ENCODE data around the gene SETD1A. TPM values are rescaled to one million over a fixed set of nuclear protein-coding genes. Genes with fewer than 3 reads are reported as not detected.

Gene SETD1A
- total and polyA plus RNA-seq, 12 donors: 2.3 to 40.1 (median 12.8) TPM

DNA sequence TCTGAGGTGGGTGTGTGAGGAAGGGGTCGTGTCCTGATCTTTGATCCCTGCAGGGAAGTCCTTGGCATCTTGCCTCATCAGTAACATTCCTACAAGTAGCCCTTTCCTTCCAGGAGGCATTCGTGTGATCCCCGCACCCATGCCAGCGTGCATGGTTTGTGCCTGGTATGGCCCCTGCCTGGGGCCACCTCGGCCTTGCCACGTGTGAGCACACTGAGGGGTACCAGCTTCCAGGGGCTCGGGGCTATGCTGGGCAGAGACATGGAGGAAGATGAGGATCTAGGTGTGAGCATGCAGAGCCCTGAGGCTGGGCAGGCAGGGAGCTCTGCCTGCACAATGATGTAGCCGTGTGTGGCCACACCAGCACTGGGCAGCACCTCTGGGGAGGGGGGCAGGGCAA is 33.5 kb downstream of the SETD1A start:
- 40 to 79% (median 76%) methylated on average over 1 to 8 of the region's 8 CpGs for WGBS, 4 donors
- TF ChIP-seq CTCF (IDR thresholded peaks at IDR 0.05) (no peak), POLR2A (IDR thresholded peaks at IDR 0.05) (no peak)
- H3K27ac ChIP-seq: no peak overlapping the region
- intact Hi-C loops (cut with DNase I): no loop called here
- no peak for DNase-seq
- no peaks in the 10 kb centered on the region for H3K9me3 ChIP-seq (replicated peaks in 1 of 3)
- no peak overlapping the region for H3K4me3 ChIP-seq
- no peaks in the 10 kb centered on the region for H3K36me3 ChIP-seq (replicated peaks in 1 of 2)
- H3K4me1 ChIP-seq (replicated peaks in 1 of 2): peaks cover 0 to 2% of the 10 kb centered on the region in 2 donors
- H3K27me3 ChIP-seq: no peaks in the 10 kb centered on the region

GRCh38 chr16:30992276-30992780 is 34.8 kb downstream of the SETD1A start:
- TF ChIP-seq CTCF (IDR thresholded peaks at IDR 0.05) (no peak), POLR2A (IDR thresholded peaks at IDR 0.05) (no peak)
- Histone ChIP-seq H3K4me3 (no peak overlapping the region), H3K27me3 (no peaks in the 10 kb centered on the region), H3K27ac (no peak overlapping the region), H3K36me3 (replicated peaks in 1 of 2) (no peaks in the 10 kb centered on the region), H3K4me1 (replicated peaks in 1 of 2) (peaks cover 4 to 7% of the 10 kb centered on the region in 2 donors), H3K9me3 (replicated peaks in 1 of 3) (no peaks in the 10 kb centered on the region)
- 76 to 85% (median 79%) methylated on average over 8 to 21 of the region's 21 CpGs for whole genome bisulfite sequencing, 4 donors
- intact Hi-C loops (cut with DNase I): no loop called here
- DNase-seq: no peak

DNA sequence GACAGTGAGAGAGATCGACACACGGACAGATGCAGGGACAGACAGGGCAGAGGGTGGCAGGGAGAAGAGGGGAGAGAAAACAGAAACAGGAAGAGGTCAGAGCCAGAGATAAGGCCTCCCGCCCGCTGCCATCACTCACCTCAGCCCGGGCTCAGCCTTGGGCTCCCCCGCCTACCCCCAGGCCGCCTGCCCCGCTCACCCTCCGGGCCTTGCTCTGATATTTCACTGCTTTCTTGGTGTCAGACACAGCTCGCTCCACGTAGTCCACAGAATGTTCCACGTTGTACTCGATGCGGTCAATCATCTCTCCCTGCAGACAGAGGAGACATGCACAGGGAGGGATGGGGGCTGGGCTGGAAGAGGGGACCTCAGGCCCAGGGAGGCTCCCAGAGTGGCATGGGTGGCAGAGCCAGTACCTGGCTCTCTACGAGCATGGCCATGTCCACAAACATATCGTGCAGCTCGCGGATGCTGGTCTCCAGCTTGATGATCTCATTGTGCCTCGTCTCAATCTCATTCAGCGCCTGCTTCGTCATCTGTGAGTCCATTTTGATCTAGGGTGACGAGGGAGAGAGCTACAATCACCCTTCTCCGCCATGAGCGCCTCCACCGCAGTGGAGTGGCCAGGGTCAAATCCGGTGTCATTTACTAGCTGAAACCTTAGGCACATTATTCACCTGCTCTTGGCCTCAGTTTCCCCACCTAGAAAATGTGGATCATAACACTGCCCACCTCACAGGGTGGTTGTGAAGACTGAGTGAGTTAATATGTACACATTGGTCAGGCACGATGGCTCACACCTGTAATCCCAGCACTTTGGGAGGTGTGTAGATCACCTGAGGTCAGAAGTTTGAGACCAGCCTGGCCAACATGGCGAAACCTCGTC is 35.6 kb downstream of the SETD1A start:
- WGBS, 4 donors: 65 to 77% (median 66%) methylated on average over 27 to 29 of the region's 29 CpGs
- TF ChIP-seq CTCF (IDR thresholded peaks at IDR 0.05) (no peak), POLR2A (IDR thresholded peaks at IDR 0.05) (no peak)
- intact Hi-C loops (cut with DNase I): no loop called here

GRCh38 chr16:30995927-30996323 is 38.4 kb downstream of the SETD1A start:
- H3K27ac ChIP-seq: no peak overlapping the region
- 87 to 90% (median 89%) methylated on average over 11 of the region's 11 CpGs for WGBS, 4 donors

More for the DNA sequence above, 35.6 kb downstream of the SETD1A start:
- H3K4me3 ChIP-seq: no peak overlapping the region
- no peak overlapping the region for H3K27ac ChIP-seq
- no peaks in the 10 kb centered on the region for H3K9me3 ChIP-seq (replicated peaks in 1 of 3)
- H3K27me3 ChIP-seq: no peaks in the 10 kb centered on the region
- H3K36me3 ChIP-seq (replicated peaks in 1 of 2): no peaks in the 10 kb centered on the region
- DNase-seq: no peak
- peaks cover 13 to 16% of the 10 kb centered on the region in 2 donors for H3K4me1 ChIP-seq (replicated peaks in 1 of 2)

More at GRCh38 chr16:30995927-30996323, 38.4 kb downstream of the SETD1A start:
- Histone ChIP-seq H3K27me3 (no peaks in the 10 kb centered on the region), H3K4me3 (no peak overlapping the region), H3K4me1 (replicated peaks in 1 of 2) (peaks cover 15 to 21% of the 10 kb centered on the region in 2 donors), H3K36me3 (replicated peaks in 1 of 2) (no peaks in the 10 kb centered on the region), H3K9me3 (replicated peaks in 1 of 3) (no peaks in the 10 kb centered on the region)
- intact Hi-C loops (cut with DNase I): no loop called here
- no peak for TF ChIP-seq POLR2A (IDR thresholded peaks at IDR 0.05)
- TF ChIP-seq CTCF (IDR thresholded peaks at IDR 0.05): no peak
- DNase-seq: no peak

Data from adrenal gland (tissue), 12 donors.